Heart left ventricle (tissue), 16 donors: Measurements from ENCODE around the gene ZNF771. TPM values are rescaled to one million over a fixed set of nuclear protein-coding genes. Genes with fewer than 3 reads are reported as not detected.
A peak's percentile ranks its signal among the peaks of the same experiment; 100 is the strongest.

Experiments used
- ATAC-seq, 4 donors: fragments of 200-7000 bp; cut with Tn5 transposase; one replicate each; pipeline ENCODE4 v1.9.1; 2020 to 2022; ENCODE audit warnings: moderate library complexity in 4 of 4, mild to moderate bottlenecking in 3 of 4, moderate number of reproducible peaks in 1 of 4
- DNase-seq, 5 donors: peaks; one replicate each; pipeline ENCODE4 v3.0.0-alpha.2; 2020
- H3K27ac ChIP-seq, 12 donors: fragments of 200-600 bp; sonication (generic) in 4 of 12; one replicate each; pipeline versions ENCODE4 v1.5.0 to v1.8.0; 2016 to 2022; ENCODE audit warnings: mild to moderate bottlenecking in 2 of 12
- H3K27me3 ChIP-seq, 9 donors: fragments of 200-600 bp; sonication (generic) in 2 of 9; one replicate each; pipeline versions ENCODE4 v1.5.1 to v1.8.0; 2016 to 2022; ENCODE audit warnings: mild to moderate bottlenecking in 3 of 9
- H3K36me3 ChIP-seq, 9 donors: fragments of 200-600 bp; sonication (generic) in 2 of 9; one replicate each; pipeline versions ENCODE4 v1.5.0 to v1.8.0; 2018 to 2022; ENCODE audit warnings: mild to moderate bottlenecking in 2 of 9
- H3K4me1 ChIP-seq, 12 donors: fragments of 200-600 bp; sonication (generic) in 4 of 12; one replicate each; pipeline versions ENCODE4 v1.5.0 to v1.8.0; 2016 to 2022; ENCODE audit warnings: mild to moderate bottlenecking in 3 of 12
- H3K4me3 ChIP-seq, 12 donors: fragments of 200-600 bp; sonication (generic) in 4 of 12; one replicate each; pipeline versions ENCODE4 v1.5.0 to v1.8.0; 2017 to 2022; ENCODE audit warnings: mild to moderate bottlenecking in 9 of 12, moderate library complexity in 4 of 12
- H3K9me3 ChIP-seq, 12 donors: fragments of 200-600 bp; sonication (generic) in 4 of 12; one replicate each; pipeline versions ENCODE4 v1.5.0 to v1.8.0; 2016 to 2022; ENCODE audit warnings: mild to moderate bottlenecking in 1 of 12
- POLR2A ChIP-seq, 2 donors: fragments of 450-650 bp; IDR thresholded peaks; one replicate each; pipeline ENCODE4 v1.6.1; 2017; ENCODE audit warnings: antibody characterized with exemption in 2 of 2, mild to moderate bottlenecking in 2 of 2, moderate library complexity in 2 of 2
- WGBS, 4 donors: extraction: QIAGEN DNeasy Blood & Tissue Kit in 2 of 4; methylation state at CpG; one replicate each; pipeline versions ENCODE4 v1.1.5 to v1.1.7; 2013 to 2018; 5-methylcytosine and 5-hydroxymethylcytosine counted together
- intact Hi-C, 10 donors: fragments of 100-400 bp; cut with DNase I; formaldehyde crosslinking; loops; one replicate each; pipeline versions ENCODE4 v1.11.1 to v1.14.2; 2022
- polyA plus RNA-seq, 2 donors: library from polyadenylated mRNA; stranded (reverse); fragments of 200-250 nt; gene quantifications; one replicate each; pipeline ENCODE4 v1.2.3, GENCODE V29; 2013
- total RNA-seq, 9 donors: library from RNA; depleted of rRNA in 2 of 9; stranded (reverse); fragments of >200 nt in 2 of 9; fragmentation: NEBNext Ultra II Directional in 3 of 9; extraction: Animal tissue kit (Norgen Biotek cat#: 25700) in 3 of 9; gene quantifications; one replicate each; pipeline versions ENCODE4 v1.1.0 to v1.2.4, GENCODE V29; 2016 to 2023
- TF ChIP-seq, protein P1 (sequence below), 12 donors: fragments of 200-600 bp; sonication (generic) in 4 of 12; IDR thresholded peaks; one replicate each; pipeline versions ENCODE4 v1.5.0 to v1.8.0; 2018 to 2022; ENCODE audit warnings: antibody characterized with exemption in 12 of 12, mild to moderate bottlenecking in 5 of 12
- donor health status: ischemic (EF 13 %, LVEDD 7.1; RV severe dilation, severe dysfunction).
- donor health status: healthy with polysubstance abuse.
- donor health status: DM: no; HTN: yes; CAD: no.
- donor health status: DM: no; HTN: no; CAD: no.
- donor health status: ischemic (EF 25% LVEDD 6.9; RV normal size, moderate dysfunction).
- donor health status: ischemic (EF 25% LVEDD 5.7; RV mildly dilated, moderate dysfunction).
- donor health status: healthy.
- donor health status: DM: yes; HTN: yes; CAD: no.
- donor health status: ischemic (EF 35%, LVEDD 5.7; RV mildly dilated, moderate dysfunction).
- donor health status: nonischemic (EF 11% LVEDD 7.7; RV severe dilation, severe dysfunction).
- donor health status: DM: yes; HTN: yes; CAD: no.
- donor health status: PGD.
- donor health status: ischemic (EF 29% LVEDD 5.4; RV normal size, mild dysfunction).
- donor health status: nonischemic (EF 23%, LVEDD 6.1; RV moderate dilation, normal function).

The ZNF771 gene
- total and polyA plus RNA-seq, 11 donors: 4.4 to 18.8 (median 6.8) TPM

DNA sequence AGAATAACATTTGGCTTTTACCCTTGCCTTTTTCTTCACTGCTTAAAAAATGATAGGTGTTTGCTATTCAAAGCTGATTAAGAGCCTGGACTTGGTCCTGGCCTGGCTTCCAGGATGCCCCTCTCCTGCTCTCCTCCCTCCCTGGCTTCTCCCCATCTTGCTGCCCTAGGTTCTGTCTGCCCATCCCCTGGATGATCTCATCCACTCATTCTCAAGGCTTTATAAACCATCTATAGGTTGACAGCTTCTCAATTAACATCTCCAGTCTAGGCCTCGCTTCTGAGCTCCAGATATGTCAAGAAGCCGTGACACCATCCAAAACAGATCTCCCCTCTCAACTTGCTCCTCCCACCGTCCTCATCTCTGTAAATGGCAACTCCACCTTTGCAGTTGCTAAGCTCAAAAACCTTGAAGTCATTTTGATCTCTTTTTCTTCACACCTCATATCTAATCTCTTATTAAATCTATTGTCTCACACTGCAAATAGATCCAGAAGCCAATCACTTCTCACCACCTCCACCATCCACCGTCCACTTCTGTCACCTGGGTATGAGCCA is 8.7 kb downstream of the ZNF771 start:
- no peak for ATAC-seq
- intact Hi-C loops: loop anchor here in 4 of 10 donors (10.0 kb wide), 4 partner anchors 61 to 351 kb away; partner anchors contain the start of genes ALDOA (in 2 of the 4), MAPK3 (in 2 of the 4), TBX6 (in 2 of the 4) and YPEL3 (in 2 of the 4)
- WGBS, 4 donors: 85 to 90% (median 87%) methylated on average over 4 of the region's 4 CpGs
- H3K27ac ChIP-seq: no peak overlapping the region
- peaks cover 0 to 43% (median 20%) of the 10 kb centered on the region in 9 donors for H3K36me3 ChIP-seq
- H3K9me3 ChIP-seq: no peaks in the 10 kb centered on the region
- H3K27me3 ChIP-seq: no peaks in the 10 kb centered on the region
- no peak for DNase-seq
- peaks cover 0 to 27% (median 10%) of the 10 kb centered on the region in 12 donors for H3K4me1 ChIP-seq
- no peak overlapping the region for H3K4me3 ChIP-seq
- TF ChIP-seq, protein P1, sequence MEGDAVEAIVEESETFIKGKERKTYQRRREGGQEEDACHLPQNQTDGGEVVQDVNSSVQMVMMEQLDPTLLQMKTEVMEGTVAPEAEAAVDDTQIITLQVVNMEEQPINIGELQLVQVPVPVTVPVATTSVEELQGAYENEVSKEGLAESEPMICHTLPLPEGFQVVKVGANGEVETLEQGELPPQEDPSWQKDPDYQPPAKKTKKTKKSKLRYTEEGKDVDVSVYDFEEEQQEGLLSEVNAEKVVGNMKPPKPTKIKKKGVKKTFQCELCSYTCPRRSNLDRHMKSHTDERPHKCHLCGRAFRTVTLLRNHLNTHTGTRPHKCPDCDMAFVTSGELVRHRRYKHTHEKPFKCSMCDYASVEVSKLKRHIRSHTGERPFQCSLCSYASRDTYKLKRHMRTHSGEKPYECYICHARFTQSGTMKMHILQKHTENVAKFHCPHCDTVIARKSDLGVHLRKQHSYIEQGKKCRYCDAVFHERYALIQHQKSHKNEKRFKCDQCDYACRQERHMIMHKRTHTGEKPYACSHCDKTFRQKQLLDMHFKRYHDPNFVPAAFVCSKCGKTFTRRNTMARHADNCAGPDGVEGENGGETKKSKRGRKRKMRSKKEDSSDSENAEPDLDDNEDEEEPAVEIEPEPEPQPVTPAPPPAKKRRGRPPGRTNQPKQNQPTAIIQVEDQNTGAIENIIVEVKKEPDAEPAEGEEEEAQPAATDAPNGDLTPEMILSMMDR (IDR thresholded peaks at IDR 0.05): no peak
- TF ChIP-seq POLR2A (IDR thresholded peaks at IDR 0.05): no peak

DNA sequence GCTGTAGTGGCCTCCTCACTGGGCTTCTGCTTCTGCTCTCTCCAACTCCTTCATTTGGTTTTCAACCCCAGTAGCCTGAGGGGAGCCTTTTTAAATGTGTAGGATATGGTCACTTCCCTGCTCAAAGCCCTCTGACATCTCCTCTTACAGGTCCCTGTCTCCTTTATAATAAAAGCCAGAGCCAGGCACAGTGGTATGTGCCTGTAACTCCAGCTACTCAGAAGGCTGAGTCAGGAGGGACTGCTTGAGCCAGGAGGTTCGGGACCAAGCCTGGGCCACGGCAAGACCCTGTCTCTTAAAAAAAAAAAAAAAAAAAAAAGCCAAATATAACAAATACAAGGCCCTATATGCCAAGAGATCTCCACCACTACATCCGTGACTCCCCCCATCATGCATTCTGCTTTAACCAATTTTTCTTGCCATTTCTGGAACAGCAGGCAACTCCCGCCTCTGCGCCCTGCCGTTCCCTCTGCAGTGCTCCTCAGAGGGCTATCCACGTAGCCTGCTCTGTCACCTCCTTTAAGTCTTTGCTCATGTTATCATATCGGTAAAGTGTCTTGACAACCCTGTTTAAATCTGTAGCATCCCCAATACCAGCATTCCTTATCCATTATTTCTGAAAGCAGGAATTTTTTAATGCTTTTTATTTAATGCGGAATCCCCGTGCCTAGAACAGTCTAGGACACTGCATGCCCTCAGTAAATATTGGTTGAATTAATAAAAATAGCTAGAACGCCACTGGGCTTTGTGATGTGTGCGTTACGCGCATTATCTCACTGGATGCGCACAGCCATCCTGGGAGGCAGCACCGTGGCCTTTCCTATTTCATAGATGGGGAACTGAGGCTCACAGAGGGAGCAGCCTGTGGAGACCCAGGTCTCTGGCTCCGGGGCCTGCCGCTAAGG is 9.5 kb downstream of the ZNF771 start:
- WGBS, 4 donors: 66 to 68% (median 67%) methylated on average over 17 to 18 of the region's 18 CpGs

GRCh38 chr16:30417529-30418349 is 10.3 kb downstream of the ZNF771 start:
- H3K36me3 ChIP-seq: peaks cover 0 to 43% (median 18%) of the 10 kb centered on the region in 9 donors
- TF ChIP-seq, protein P1 (IDR thresholded peaks at IDR 0.05): peak in 7 of 12 donors; percentile 12 to 46 (median 28)
- TF ChIP-seq POLR2A (IDR thresholded peaks at IDR 0.05): peak in 1 of 2 donors; percentile 45
- intact Hi-C loops: loop anchor here in 4 of 10 donors (10.0 kb wide), 4 partner anchors 63 to 353 kb away; partner anchors contain the start of genes ALDOA (in 2 of the 4), MAPK3 (in 2 of the 4), TBX6 (in 2 of the 4) and YPEL3 (in 2 of the 4)
- H3K27ac ChIP-seq: peak overlapping the region; percentile 14 to 91 (median 77)
- H3K4me3 ChIP-seq: peak overlapping the region; percentile 38 to 76 (median 64)
- 1% methylated on average over 16 to 140 of the region's 140 CpGs for WGBS, 4 donors
- H3K4me1 ChIP-seq: peaks cover 0 to 27% (median 10%) of the 10 kb centered on the region in 12 donors
- H3K9me3 ChIP-seq: no peaks in the 10 kb centered on the region
- ATAC-seq (peak; percentile 89 to 96 (median 92)), DNase-seq (peak; percentile 84 to 93 (median 87))
- no peaks in the 10 kb centered on the region for H3K27me3 ChIP-seq

More for the DNA sequence above, 9.5 kb downstream of the ZNF771 start:
- H3K9me3 ChIP-seq: no peaks in the 10 kb centered on the region
- peaks cover 0 to 27% (median 10%) of the 10 kb centered on the region in 12 donors for H3K4me1 ChIP-seq
- DNase-seq: no peak
- H3K4me3 ChIP-seq: peak overlapping the region in 11 of 12 donors; percentile 42 to 76 (median 67)
- H3K27me3 ChIP-seq: no peaks in the 10 kb centered on the region
- H3K27ac ChIP-seq: peak overlapping the region; percentile 5 to 91 (median 77)
- intact Hi-C loops: loop anchor here in 4 of 10 donors (10.0 kb wide), 4 partner anchors 62 to 352 kb away; partner anchors contain the start of genes ALDOA (in 2 of the 4), MAPK3 (in 2 of the 4), TBX6 (in 2 of the 4) and YPEL3 (in 2 of the 4)
- H3K36me3 ChIP-seq: peaks cover 0 to 43% (median 15%) of the 10 kb centered on the region in 9 donors
- ATAC-seq: peak in 1 of 4 donors; percentile 3
- TF ChIP-seq POLR2A (IDR thresholded peaks at IDR 0.05): no peak
- TF ChIP-seq, protein P1 (IDR thresholded peaks at IDR 0.05): no peak
